Epithelial cell of proximal tubule (primary cell): Measurements from ENCODE around the gene BFSP2. TPM values are rescaled to one million over a fixed set of nuclear protein-coding genes. Genes with fewer than 3 reads are reported as not detected.
"Not testable (repeated sequence)": the region's sequence is repeated elsewhere in the genome, so short reads cannot be mapped to it uniquely, and the experiment has no call there.

Experiments
- DNase-seq: peaks from one replicate; pipeline ENCODE4 v3.0.0-alpha.2; 2011; ENCODE audit warnings: low read depth
- H3K4me3 ChIP-seq: 2 replicates; pipeline ENCODE4 v1.5.1; 2011; ENCODE audit warnings: low read depth, mild to moderate bottlenecking, low read length
- CTCF ChIP-seq: conservative IDR thresholded peaks from 2 replicates; pipeline ENCODE4 v1.5.1; 2012; ENCODE audit warnings: low read depth, mild to moderate bottlenecking, low read length
- total RNA-seq: library from RNA; depleted of rRNA; stranded (reverse); fragments of >200 nt; gene quantifications from 2 replicates; pipeline ENCODE4 v1.2.3, GENCODE V29; 2015

The BFSP2 gene
- total RNA-seq, 1 donor from 2014 or later, result not detected

GRCh38 chr3:133491481-133492059, 91.7 kb downstream of the BFSP2 start:
- H3K4me3 ChIP-seq, result no peak overlapping the region

GRCh38 chr3:133492159-133492741, 92.4 kb downstream of the BFSP2 start:
- no peak overlapping the region for H3K4me3 ChIP-seq
- no peak for DNase-seq
- TF ChIP-seq CTCF, result no peak

More at GRCh38 chr3:133491481-133492059, 91.7 kb downstream of the BFSP2 start:
- DNase-seq, result no peak
- no peak for TF ChIP-seq CTCF

GRCh38 chr3:133494469-133494868, 94.6 kb downstream of the BFSP2 start:
- no peak for DNase-seq
- peak; percentile 48 for TF ChIP-seq CTCF
- H3K4me3 ChIP-seq, result no peak overlapping the region

GRCh38 chr3:133502542-133502941, 102.7 kb downstream of the BFSP2 start:
- not testable (repeated sequence) for H3K4me3 ChIP-seq, DNase-seq

- no peak for TF ChIP-seq CTCF
- no peak overlapping the region for H3K4me3 ChIP-seq
- DNase-seq, result no peak
These were observed 103.6 kb downstream of the BFSP2 start for GRCh38 chr3:133503409-133503808.

GRCh38 chr3:133504736-133505135, 104.9 kb downstream of the BFSP2 start:
- no peak for DNase-seq
- H3K4me3 ChIP-seq, result no peak overlapping the region
- TF ChIP-seq CTCF, result no peak

GRCh38 chr3:133505813-133506212, 106.0 kb downstream of the BFSP2 start:
- H3K4me3 ChIP-seq, result no peak overlapping the region
- DNase-seq, result no peak
- no peak for TF ChIP-seq CTCF
